ENCODE results near the gene P3H1. TPM values are rescaled to one million over a fixed set of nuclear protein-coding genes. Genes with fewer than 3 reads are reported as not detected.

Gene P3H1
- total RNA-seq, 2 experiments from 2014 or later = 40.1 to 43.3 TPM

DNA sequence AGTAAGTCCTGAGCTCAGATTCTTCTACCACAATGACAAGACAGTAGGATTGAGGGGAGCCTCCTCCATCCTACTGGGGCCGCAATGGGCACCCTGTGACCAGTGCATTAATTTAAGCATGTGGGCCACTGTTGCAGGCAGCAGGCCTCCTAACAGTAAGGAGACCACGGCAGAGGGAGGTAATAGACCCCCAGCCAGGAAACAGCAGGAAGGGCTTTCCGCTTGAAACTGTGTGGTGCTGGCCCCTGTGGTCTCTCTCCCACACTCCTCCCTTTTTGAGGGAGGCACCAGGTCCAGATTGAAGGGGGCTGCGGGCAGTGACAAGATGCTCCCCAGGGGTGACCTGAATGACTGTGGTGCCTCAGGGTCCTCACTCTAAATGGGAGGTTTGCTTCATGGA, 25.1 kb downstream of the P3H1 start:
- POLR2A ChIA-PET = no interaction called here
- Mint-ChIP-seq H3K9me3 (no peaks in the 10 kb centered on the region), H3K4me3 (no peak overlapping the region), H3K4me1 (peaks cover 7% of the 10 kb centered on the region), H3K27ac (no peak overlapping the region), H3K36me3 (ENCODE audit: low read depth) (peaks cover 3% of the 10 kb centered on the region), H3K27me3 (no peaks in the 10 kb centered on the region)
- DNase-seq = no peak
- CTCF ChIA-PET = no interaction called here

DNA sequence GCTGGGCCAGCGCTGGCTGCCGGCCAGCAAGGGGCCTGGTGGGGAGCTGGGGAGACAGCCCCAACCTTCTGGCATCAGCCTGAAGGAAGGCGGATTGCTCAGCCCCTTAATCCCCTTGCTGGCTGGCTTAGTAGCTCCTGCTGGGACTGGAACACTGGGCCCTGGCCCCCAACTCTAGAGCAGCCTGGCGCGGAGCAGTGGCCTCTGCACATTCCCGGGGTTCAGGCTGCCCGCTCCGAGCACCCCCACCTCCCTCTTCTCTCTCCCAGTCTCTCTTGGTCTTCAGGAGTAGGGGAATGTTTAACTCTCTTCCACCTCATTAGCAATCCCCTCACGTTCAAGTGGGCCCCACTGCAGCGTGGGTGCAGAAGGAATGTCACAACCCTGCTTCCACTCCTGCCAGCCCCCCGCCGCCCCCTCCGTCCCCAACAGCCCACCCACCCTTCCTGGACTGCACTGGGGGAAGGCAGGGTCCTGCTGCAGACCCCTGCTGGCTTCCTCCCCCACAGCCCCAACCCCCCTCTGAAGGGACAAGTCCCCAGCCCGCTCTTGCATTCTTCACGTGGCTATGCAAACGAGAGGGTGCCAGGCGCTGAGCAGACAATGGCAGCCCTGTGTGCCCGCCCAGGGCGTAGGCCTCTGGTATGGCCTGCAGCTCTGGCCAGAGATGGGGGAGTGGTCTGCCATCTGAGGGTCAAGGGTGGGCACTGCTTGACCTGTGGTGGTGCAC, 25.8 kb downstream of the P3H1 start:
- peaks cover 3% of the 10 kb centered on the region for H3K36me3 Mint-ChIP-seq (ENCODE audit: low read depth)
- ChIA-PET POLR2A (interaction anchor here (0.8 kb wide), 1 partner anchor 25 kb away, joined by 3 read pairs; no protein-coding TSS in a partner anchor), CTCF (no interaction called here)
- H3K27me3 Mint-ChIP-seq = no peaks in the 10 kb centered on the region
- no peak for DNase-seq
- H3K9me3 Mint-ChIP-seq = no peaks in the 10 kb centered on the region
- H3K4me3 Mint-ChIP-seq = no peak overlapping the region
- H3K4me1 Mint-ChIP-seq = peaks cover 9% of the 10 kb centered on the region
- H3K27ac Mint-ChIP-seq = no peak overlapping the region

DNA sequence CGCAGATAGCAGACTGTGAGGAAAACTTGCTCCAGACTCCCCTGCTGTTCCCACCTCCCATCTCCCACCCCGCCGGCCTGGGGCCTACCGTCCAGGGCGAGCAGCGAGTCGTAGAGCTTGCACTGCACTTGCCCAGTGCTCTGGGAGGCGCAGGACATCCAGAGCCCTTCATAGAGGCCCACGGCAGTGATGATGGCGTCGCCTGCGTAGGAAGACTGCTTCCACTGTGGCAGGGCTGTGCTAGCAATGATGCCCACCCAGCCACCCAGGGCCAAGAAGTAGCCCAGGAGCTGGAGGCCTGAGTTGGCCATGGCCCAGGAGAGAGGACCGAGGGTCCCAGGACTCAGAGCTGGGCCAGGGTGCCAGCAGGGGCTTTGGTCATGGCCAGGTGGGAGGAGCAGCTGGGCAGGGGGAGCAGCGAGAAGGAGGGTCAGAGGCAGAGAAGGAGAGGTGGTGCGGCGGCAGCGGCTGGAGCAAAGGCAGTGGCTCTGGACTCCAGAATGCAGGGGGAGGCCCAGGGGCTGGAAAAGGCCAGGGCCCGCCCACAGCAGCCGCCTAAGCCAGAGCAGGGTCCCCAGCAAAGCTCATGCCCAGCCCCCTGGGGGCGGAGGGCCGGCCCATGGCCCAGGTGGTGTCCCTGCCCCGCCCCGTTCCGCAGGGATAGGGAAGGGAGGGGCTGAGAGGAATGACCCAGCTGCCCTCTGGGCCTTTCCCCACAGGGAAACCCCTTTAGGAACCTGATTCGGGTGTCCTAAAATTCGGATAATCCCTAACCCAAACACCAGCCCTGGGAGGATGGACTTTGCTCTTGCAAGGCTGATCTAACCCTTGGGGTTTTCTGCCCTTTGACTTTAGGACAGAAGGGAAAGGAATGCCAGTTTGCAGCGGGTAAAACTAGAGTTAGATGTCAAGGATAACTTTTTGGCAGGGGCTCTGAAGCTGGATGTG, 26.8 kb downstream of the P3H1 start, which contains the start of gene CLDN19:
Gene CLDN19, minus strand, starts transcription at position 484 of the 948 bp plus-strand sequence. Its CDS starts 173 bp downstream, at position 311.
- ChIA-PET POLR2A (interaction anchor here (0.8 kb wide), 1 partner anchor 26 kb away, joined by 3 read pairs; no protein-coding TSS in a partner anchor), CTCF (no interaction called here)
- Mint-ChIP-seq H3K27ac (no peak within 1 kb of the TSS), H3K4me1 (peaks cover 9% of the 10 kb centered on the region), H3K4me3 (no peak within 1 kb of the TSS), H3K27me3 (no peaks in the 10 kb centered on the region), H3K9me3 (no peaks in the 10 kb centered on the region), H3K36me3 (ENCODE audit: low read depth) (no peaks in the 10 kb centered on the region)
- no peak for DNase-seq

DNA sequence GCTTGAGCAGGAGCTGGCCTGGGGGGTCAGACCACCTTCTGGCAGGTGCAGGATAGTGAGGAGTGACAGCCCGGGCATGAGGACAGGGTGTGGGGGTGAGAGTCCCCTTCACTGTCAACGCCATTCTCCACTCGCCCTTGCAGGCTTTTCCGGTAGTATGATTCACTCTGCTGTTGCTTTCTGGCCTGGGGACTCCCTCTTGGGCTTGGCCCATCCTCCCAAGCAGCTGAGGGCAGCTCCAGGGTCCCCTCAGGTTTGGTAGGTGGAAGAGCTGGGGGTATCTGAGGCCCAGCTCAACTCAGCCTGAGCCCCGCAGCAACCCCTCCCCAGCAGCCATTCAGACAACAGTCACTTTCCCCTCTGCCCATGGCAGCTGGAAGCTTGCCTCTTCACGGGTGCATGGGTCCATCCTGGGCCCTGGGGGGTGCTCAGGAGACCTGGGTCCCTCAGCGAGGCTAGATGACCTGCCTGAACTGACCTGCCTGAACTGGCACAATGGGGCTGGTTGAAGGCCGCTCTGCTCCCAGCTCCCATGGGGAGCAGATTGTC, 28.1 kb downstream of the P3H1 start:
- H3K4me3 Mint-ChIP-seq = no peak overlapping the region
- CTCF ChIA-PET = no interaction called here

DNA sequence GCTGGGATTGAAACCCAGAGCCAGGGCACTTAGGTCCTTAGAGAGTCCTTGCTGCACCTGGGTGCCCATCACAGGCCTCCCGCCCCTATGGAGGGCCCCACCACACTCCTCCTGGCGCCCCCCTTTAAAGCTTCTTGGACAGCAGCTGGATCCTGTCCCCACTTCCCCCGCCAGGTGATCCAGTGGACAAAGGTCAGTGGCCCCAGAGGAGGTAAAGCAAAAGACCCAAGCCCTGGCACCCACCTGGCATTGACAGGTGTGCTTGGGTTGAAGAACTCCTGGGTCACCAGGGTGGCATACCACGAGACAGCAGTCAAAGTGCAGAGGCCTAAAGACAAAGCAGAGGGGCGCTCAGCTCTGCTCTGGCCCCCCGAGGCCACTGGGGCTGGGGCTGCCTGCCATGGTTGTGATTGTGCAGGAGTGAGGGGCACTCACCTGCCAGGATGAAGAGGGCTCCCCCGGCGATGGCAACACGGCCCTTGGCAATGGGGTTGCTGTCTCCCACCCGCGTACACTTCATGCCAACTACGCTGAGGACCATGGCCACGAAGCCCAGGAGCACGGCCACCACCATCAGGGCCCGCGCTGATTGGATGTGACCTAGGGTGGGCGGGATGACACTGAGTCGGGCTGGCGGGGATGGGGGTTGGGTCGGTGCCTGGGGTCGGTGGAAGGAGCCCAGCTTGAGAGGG, 28.7 kb downstream of the P3H1 start:
- ChIA-PET POLR2A (interaction anchor here (1.3 kb wide), 1 partner anchor 29 kb away, joined by 4 read pairs; the partner anchor contains the start of genes C1orf50 and P3H1), CTCF (interaction anchor here (0.8 kb wide), 1 partner anchor 9 kb away, joined by 3 read pairs; no protein-coding TSS in a partner anchor)
- Mint-ChIP-seq H3K4me1 (peaks cover 9% of the 10 kb centered on the region), H3K4me3 (no peak overlapping the region), H3K27me3 (no peaks in the 10 kb centered on the region), H3K9me3 (no peaks in the 10 kb centered on the region), H3K27ac (no peak overlapping the region), H3K36me3 (ENCODE audit: low read depth) (no peaks in the 10 kb centered on the region)
- DNase-seq = no peak

More for the DNA sequence above, 28.1 kb downstream of the P3H1 start:
- H3K27me3 Mint-ChIP-seq = no peaks in the 10 kb centered on the region
- H3K9me3 Mint-ChIP-seq = no peaks in the 10 kb centered on the region
- no peak for DNase-seq
- no peaks in the 10 kb centered on the region for H3K36me3 Mint-ChIP-seq (ENCODE audit: low read depth)
- H3K27ac Mint-ChIP-seq = no peak overlapping the region
- POLR2A ChIA-PET = interaction anchor here (0.6 kb wide), 1 partner anchor 11 kb away, joined by 3 read pairs; no protein-coding TSS in a partner anchor
- peaks cover 9% of the 10 kb centered on the region for H3K4me1 Mint-ChIP-seq

DNA sequence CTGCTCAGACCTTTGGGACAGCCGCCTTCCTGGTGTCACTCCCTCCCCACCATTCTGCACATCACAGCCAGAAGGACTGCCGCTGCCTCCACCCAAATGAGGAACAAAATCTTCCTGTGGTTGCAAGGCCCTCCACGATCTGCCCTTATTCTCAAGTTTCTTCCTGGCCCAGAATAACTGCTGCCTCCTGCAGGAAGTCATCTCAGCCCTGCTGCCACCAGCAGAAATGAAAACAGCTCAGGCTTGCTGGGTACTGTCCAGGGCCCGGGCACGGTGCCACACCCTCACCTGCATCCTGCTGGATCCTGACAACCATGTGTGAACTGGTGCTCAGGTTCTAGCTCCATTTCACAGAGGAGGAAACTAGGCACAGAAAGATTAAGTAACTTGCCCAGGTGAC, 29.6 kb downstream of the P3H1 start:
- H3K9me3 Mint-ChIP-seq = no peaks in the 10 kb centered on the region
- H3K36me3 Mint-ChIP-seq (ENCODE audit: low read depth) = no peaks in the 10 kb centered on the region
- no peak overlapping the region for H3K4me3 Mint-ChIP-seq
- peaks cover 9% of the 10 kb centered on the region for H3K4me1 Mint-ChIP-seq
- POLR2A ChIA-PET = interaction anchor here (1.3 kb wide), 1 partner anchor 30 kb away, joined by 4 read pairs; the partner anchor contains the start of genes C1orf50 and P3H1
- H3K27me3 Mint-ChIP-seq = no peaks in the 10 kb centered on the region
- CTCF ChIA-PET = interaction anchor here (0.5 to 0.8 kb wide), 2 partner anchors 10 to 12 kb away, joined by 3 read pairs; no protein-coding TSS in a partner anchor
- no peak for DNase-seq
- no peak overlapping the region for H3K27ac Mint-ChIP-seq

DNA sequence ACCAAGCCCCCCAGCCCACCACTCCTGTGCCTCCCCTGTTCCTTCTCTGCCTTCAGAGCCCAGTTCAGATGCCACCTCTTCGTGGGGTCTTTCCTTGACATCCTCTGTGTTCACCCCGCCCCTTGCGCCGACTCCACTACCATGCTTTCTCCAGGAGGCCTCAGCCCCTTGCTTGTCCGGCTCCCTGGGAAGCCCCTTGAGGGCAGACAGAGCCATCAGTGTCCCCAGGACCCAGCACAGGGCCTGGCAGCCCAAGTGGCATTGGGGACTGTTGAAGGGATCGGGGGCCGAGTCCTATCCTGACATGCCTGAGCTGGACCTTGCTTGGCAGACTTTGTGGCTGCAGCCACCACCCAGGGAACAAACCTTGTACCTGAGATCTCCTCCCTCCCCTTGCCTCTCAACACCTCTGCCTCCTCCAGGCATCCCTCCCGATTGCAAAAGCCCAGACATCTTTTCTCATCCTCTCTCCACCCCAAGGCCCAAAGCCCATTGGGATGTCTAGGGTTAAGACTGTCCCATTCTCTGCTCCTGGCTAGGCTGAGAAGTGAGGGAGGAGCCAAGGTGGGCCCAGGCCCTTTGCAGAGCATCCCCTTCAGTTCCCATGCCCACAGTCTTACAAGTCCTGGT, 30.1 kb downstream of the P3H1 start:
- POLR2A ChIA-PET = interaction anchor here (1.3 kb wide), 1 partner anchor 30 kb away, joined by 4 read pairs; the partner anchor contains the start of genes C1orf50 and P3H1
- Mint-ChIP-seq H3K36me3 (ENCODE audit: low read depth) (no peaks in the 10 kb centered on the region), H3K4me1 (peaks cover 9% of the 10 kb centered on the region), H3K27me3 (no peaks in the 10 kb centered on the region), H3K27ac (no peak overlapping the region), H3K4me3 (no peak overlapping the region), H3K9me3 (no peaks in the 10 kb centered on the region)
- no peak for DNase-seq
- CTCF ChIA-PET = interaction anchor here (0.5 kb wide), 1 partner anchor 11 kb away, joined by 3 read pairs; no protein-coding TSS in a partner anchor

DNA sequence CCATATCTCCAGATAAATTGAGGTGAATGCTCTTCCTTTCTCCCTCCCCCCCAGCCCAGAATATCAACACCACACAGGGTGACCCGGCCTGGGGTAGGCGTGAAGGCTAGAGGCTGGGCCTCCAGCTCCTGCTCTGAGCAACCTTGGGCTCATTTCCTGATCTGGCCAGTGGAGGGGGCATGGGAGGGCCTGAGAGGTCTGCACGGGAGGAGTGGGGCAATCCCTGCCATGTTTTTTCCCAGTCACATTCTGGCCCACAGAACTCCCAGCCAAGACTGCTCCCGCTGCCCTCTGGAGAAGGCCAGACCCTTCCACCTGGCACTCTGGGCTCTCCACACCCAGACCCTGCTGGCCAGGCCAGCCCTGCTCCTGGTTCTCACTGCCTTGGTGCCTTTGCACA, 30.7 kb downstream of the P3H1 start:
- POLR2A ChIA-PET = no interaction called here
- Mint-ChIP-seq H3K27ac (no peak overlapping the region), H3K4me1 (peaks cover 9% of the 10 kb centered on the region), H3K4me3 (no peak overlapping the region), H3K36me3 (ENCODE audit: low read depth) (no peaks in the 10 kb centered on the region), H3K9me3 (no peaks in the 10 kb centered on the region), H3K27me3 (no peaks in the 10 kb centered on the region)
- CTCF ChIA-PET = no interaction called here
- DNase-seq = no peak

DNA sequence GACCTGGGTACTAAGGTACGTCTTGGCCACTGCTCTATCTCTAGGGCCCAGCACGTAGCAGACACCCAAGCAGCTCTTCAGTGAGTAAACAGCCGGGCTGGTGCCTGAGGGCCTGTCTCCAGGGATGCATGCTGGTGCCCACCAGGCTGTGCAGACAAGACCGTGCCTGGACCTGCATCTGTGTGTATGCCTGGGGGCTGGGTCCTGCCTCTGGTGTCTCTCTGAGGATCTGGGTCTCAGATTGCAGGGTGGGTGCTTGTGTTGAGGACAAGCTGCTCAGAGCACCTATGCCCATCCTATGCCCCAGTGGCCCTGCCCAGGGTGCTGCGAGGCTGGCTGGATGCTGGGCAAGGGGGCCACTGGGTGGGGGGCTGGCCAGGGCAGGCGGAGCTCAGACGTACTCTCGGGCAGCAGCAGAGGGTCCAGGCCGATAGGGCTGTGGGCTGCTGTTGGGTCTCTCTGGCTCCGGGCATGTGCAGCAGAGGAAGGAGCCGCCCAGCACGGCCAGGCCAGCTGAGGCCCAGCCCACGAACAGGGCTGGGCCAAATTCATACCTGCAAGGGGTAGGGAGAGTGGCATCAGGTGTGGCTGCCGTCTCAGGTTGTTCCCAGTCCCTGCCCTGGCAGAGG, 31.2 kb downstream of the P3H1 start:
- no peaks in the 10 kb centered on the region for H3K36me3 Mint-ChIP-seq (ENCODE audit: low read depth)
- CTCF ChIA-PET = interaction anchor here (0.6 kb wide), 1 partner anchor 340 kb away, joined by 4 read pairs; no protein-coding TSS in a partner anchor
- peaks cover 11% of the 10 kb centered on the region for H3K4me1 Mint-ChIP-seq
- no peaks in the 10 kb centered on the region for H3K27me3 Mint-ChIP-seq
- no peak overlapping the region for H3K27ac Mint-ChIP-seq
- POLR2A ChIA-PET = no interaction called here
- H3K9me3 Mint-ChIP-seq = no peaks in the 10 kb centered on the region
- H3K4me3 Mint-ChIP-seq = no peak overlapping the region
- DNase-seq = no peak

DNA sequence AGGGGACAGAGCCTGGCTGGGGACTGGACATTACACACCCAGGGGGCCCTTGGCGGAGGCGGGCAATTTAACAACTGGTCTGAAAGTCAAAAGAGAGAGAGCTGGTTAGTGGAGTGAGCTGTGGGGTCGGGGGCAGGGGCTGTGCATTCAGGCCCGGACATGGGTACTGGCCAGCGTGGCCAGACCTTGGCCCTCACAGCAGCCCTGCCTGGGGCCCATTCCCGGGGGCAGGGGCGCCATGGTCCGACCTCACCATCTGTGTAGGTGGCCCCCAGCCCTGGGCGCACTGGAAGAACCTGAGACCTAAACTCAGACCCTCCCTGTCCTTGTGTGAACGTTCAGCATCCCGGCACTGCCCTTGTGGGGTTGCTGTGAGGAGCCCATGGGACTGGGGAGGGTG, 31.8 kb downstream of the P3H1 start:
- Mint-ChIP-seq H3K9me3 (no peaks in the 10 kb centered on the region), H3K4me3 (no peak overlapping the region), H3K36me3 (ENCODE audit: low read depth) (no peaks in the 10 kb centered on the region), H3K27ac (no peak overlapping the region), H3K4me1 (peaks cover 11% of the 10 kb centered on the region), H3K27me3 (no peaks in the 10 kb centered on the region)
- no peak for DNase-seq
- ChIA-PET CTCF (interaction anchor here (0.6 kb wide), 1 partner anchor 340 kb away, joined by 4 read pairs; no protein-coding TSS in a partner anchor), POLR2A (no interaction called here)

DNA sequence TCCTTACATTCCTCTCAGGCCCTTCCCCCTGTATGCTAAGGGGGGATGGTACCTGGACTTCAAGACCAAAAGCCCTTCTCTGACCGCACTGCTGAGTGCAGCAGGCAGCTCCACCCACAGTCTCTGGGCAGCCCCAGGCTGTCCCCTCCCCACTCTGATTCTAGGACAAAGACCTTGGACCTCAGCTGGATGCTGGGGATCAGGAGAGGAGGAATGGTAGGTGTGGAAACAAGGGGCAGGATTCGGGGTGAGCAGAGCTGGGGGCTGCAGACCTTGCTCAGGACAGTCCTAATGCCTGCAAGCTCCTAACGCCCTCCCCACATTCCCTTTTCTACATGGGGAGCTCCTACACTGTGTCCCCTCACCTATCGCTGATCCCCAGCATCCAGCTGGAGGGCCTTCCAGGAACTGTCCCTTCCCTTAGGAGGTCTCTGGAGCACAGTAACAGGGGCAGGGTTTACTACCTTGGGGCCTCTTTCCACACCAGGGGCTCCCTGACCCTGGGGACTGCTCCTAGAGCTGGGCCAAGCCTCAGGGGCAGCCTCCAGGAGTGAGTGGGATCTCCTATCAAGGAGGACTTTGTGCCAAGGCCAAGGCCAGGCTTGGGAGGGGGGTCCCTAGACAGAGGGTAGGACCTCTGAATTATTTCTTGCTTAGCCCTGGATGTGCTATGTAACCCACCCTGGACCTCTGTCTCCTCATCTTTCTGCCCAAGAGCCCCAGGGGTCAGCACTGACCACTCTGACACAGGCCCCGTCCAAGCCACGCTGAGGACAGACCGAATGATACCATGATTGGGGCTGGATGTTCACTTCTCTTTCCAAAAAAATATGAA, 32.4 kb downstream of the P3H1 start:
- ChIA-PET CTCF (interaction anchor here (0.6 to 0.9 kb wide), 2 partner anchors 30 to 339 kb away, joined by 3 read pairs; no protein-coding TSS in a partner anchor), POLR2A (interaction anchor here (0.8 kb wide), 1 partner anchor 52 kb away, joined by 3 read pairs; the partner anchor contains the start of gene YBX1)
- Mint-ChIP-seq H3K27me3 (no peaks in the 10 kb centered on the region), H3K27ac (no peak overlapping the region), H3K4me3 (no peak overlapping the region), H3K9me3 (no peaks in the 10 kb centered on the region), H3K36me3 (ENCODE audit: low read depth) (no peaks in the 10 kb centered on the region), H3K4me1 (peaks cover 11% of the 10 kb centered on the region)
- no peak for DNase-seq
